ENCODE results near the gene MTHFD1.

Gene MTHFD1

GRCh38 chr14:64488590-64489099, 100.5 kb downstream of the MTHFD1 start:
- Histone ChIP-seq H3K27me3 (replicated peaks; ENCODE audit: control insufficient read depth, insufficient read depth, low read length) (no peaks in the 10 kb centered on the region), H3K36me3 (ENCODE audit: control insufficient read depth, insufficient read depth, low read length) (peaks cover 10% of the 10 kb centered on the region), H3K4me3 (replicated peaks; ENCODE audit: low read depth, low read length) (no peak overlapping the region)
- DNase-seq (ENCODE audit: extremely low read depth, insufficient read length): no peak
- TF ChIP-seq CTCF (IDR thresholded peaks at IDR 0.05; ENCODE audit: insufficient read depth, low read length, poor library complexity, severe bottlenecking): no peak

GRCh38 chr14:64491637-64492036, 103.5 kb downstream of the MTHFD1 start:
- peaks cover 10% of the 10 kb centered on the region for H3K36me3 ChIP-seq (ENCODE audit: control insufficient read depth, insufficient read depth, low read length)
- no peaks in the 10 kb centered on the region for H3K27me3 ChIP-seq (replicated peaks; ENCODE audit: control insufficient read depth, insufficient read depth, low read length)
- H3K4me3 ChIP-seq (replicated peaks; ENCODE audit: low read depth, low read length): no peak overlapping the region
- no peak for TF ChIP-seq CTCF (IDR thresholded peaks at IDR 0.05; ENCODE audit: insufficient read depth, low read length, poor library complexity, severe bottlenecking)
- DNase-seq (ENCODE audit: extremely low read depth, insufficient read length): no peak

- Histone ChIP-seq H3K4me3 (replicated peaks; ENCODE audit: low read depth, low read length) (no peak overlapping the region), H3K36me3 (ENCODE audit: control insufficient read depth, insufficient read depth, low read length) (peaks cover 5% of the 10 kb centered on the region), H3K27me3 (replicated peaks; ENCODE audit: control insufficient read depth, insufficient read depth, low read length) (no peaks in the 10 kb centered on the region)
- no peak for TF ChIP-seq CTCF (IDR thresholded peaks at IDR 0.05; ENCODE audit: insufficient read depth, low read length, poor library complexity, severe bottlenecking)
- no peak for DNase-seq (ENCODE audit: extremely low read depth, insufficient read length)
These were observed 105.3 kb downstream of the MTHFD1 start for GRCh38 chr14:64493455-64493854.

- no peak for TF ChIP-seq CTCF (IDR thresholded peaks at IDR 0.05; ENCODE audit: insufficient read depth, low read length, poor library complexity, severe bottlenecking)
- Histone ChIP-seq H3K4me3 (replicated peaks; ENCODE audit: low read depth, low read length) (no peak overlapping the region), H3K36me3 (ENCODE audit: control insufficient read depth, insufficient read depth, low read length) (peaks cover 5% of the 10 kb centered on the region), H3K27me3 (replicated peaks; ENCODE audit: control insufficient read depth, insufficient read depth, low read length) (no peaks in the 10 kb centered on the region)
- no peak for DNase-seq (ENCODE audit: extremely low read depth, insufficient read length)
These were observed 107.1 kb downstream of the MTHFD1 start for GRCh38 chr14:64495252-64495651.

GRCh38 chr14:64496764-64497163, 108.6 kb downstream of the MTHFD1 start:
- no peak overlapping the region for H3K4me3 ChIP-seq (replicated peaks; ENCODE audit: low read depth, low read length)
- no peaks in the 10 kb centered on the region for H3K27me3 ChIP-seq (replicated peaks; ENCODE audit: control insufficient read depth, insufficient read depth, low read length)
- H3K36me3 ChIP-seq (ENCODE audit: control insufficient read depth, insufficient read depth, low read length): no peaks in the 10 kb centered on the region; the same call in 1 of the 2 replicates
- DNase-seq (ENCODE audit: extremely low read depth, insufficient read length): no peak
- no peak for TF ChIP-seq CTCF (IDR thresholded peaks at IDR 0.05; ENCODE audit: insufficient read depth, low read length, poor library complexity, severe bottlenecking)

- TF ChIP-seq CTCF (IDR thresholded peaks at IDR 0.05; ENCODE audit: insufficient read depth, low read length, poor library complexity, severe bottlenecking): no peak
- DNase-seq (ENCODE audit: extremely low read depth, insufficient read length): no peak
- H3K36me3 ChIP-seq (ENCODE audit: control insufficient read depth, insufficient read depth, low read length): no peaks in the 10 kb centered on the region
- H3K4me3 ChIP-seq (replicated peaks; ENCODE audit: low read depth, low read length): no peak overlapping the region
- no peaks in the 10 kb centered on the region for H3K27me3 ChIP-seq (replicated peaks; ENCODE audit: control insufficient read depth, insufficient read depth, low read length)
These were observed 111.9 kb downstream of the MTHFD1 start for GRCh38 chr14:64500088-64500487.
